Measurements from ENCODE around the gene BIRC2. TPM values are rescaled to one million over a fixed set of nuclear protein-coding genes. Genes with fewer than 3 reads are reported as not detected.

BIRC2 gene
- total and polyA plus RNA-seq, 9 of the 15 experiments (the other 6 are each of a cell fraction or from before 2014, with no cell fraction given): 14.3 to 45.9 (median 20.7) TPM

DNA sequence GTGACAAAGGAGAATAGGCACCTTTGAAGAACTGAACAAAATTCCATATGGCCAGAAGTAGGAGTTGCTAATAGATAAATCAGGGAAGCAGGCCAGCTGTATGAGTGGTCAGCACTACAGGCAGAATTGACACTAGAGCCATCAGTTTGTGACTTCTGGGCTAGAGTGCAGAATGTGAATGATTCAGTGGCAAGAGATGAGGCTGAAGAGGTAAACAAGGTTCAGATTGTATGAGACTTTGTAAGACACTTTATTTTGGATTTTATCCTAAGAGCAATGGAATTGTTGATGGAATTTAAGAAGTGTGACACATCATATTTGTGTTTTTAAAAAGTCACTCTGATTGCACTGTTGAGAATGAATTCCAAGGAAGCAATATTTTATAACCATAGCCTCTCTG lies 16.8 kb upstream of the BIRC2 start:
- no peaks in the 10 kb centered on the region for H3K9me1 ChIP-seq (ENCODE audit: control insufficient read depth, insufficient read depth, low read length)
- H4K20me1 ChIP-seq (replicated peaks; ENCODE audit: control insufficient read depth, insufficient read depth, low read length): no peaks in the 10 kb centered on the region
- intact Hi-C loops (cut with micrococcal nuclease) (no loop called here), in situ Hi-C loops (cut with MboI) (no loop called here)
- ChIA-PET CTCF (ENCODE audit: low intra/inter-chr PET ratio) (no interaction called here), POLR2A (no interaction called here)
- no peaks in the 10 kb centered on the region for H3K27me3 ChIP-seq (ENCODE audit: control insufficient read depth in 2 of 2, insufficient read depth in 2 of 2, low read length in 2 of 2)
- no peak overlapping the region for H3K27ac ChIP-seq (ENCODE audit: extremely low read depth, low read depth, low read length)
- TF ChIP-seq HDAC8 (tag; IDR thresholded peaks at IDR 0.05): no peak
- no peak for TF ChIP-seq GATAD2A (IDR thresholded peaks at IDR 0.05)
- TF ChIP-seq RHOXF2B (CRISPR knock-in tag; conservative IDR thresholded peaks at IDR 0.05): no peak
- no peak for TF ChIP-seq FOXA1 (IDR thresholded peaks at IDR 0.05; ENCODE audit: borderline replicate concordance)
- no peak for TF ChIP-seq IRF2 (CRISPR knock-in tag; IDR thresholded peaks at IDR 0.05)
- TF ChIP-seq, protein P1, sequence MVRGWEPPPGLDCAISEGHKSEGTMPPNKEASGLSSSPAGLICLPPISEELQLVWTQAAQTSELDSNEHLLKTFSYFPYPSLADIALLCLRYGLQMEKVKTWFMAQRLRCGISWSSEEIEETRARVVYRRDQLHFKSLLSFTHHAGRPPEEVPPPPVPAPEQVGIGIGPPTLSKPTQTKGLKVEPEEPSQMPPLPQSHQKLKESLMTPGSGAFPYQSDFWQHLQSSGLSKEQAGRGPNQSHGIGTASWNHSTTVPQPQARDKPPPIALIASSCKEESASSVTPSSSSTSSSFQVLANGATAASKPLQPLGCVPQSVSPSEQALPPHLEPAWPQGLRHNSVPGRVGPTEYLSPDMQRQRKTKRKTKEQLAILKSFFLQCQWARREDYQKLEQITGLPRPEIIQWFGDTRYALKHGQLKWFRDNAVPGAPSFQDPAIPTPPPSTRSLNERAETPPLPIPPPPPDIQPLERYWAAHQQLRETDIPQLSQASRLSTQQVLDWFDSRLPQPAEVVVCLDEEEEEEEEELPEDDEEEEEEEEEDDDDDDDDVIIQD (CRISPR knock-in tag; IDR thresholded peaks at IDR 0.05): no peak
- TF ChIP-seq, protein P2, sequence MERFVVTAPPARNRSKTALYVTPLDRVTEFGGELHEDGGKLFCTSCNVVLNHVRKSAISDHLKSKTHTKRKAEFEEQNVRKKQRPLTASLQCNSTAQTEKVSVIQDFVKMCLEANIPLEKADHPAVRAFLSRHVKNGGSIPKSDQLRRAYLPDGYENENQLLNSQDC (CRISPR knock-in tag; IDR thresholded peaks at IDR 0.05): no peak
- no peak for TF ChIP-seq JUN (IDR thresholded peaks at IDR 0.05; ENCODE audit: borderline replicate concordance, low read depth, low read length)
- TF ChIP-seq JUN (CRISPR knock-in tag; IDR thresholded peaks at IDR 0.05; ENCODE audit: borderline replicate concordance): no peak
- H3K4me1 ChIP-seq (replicated peaks in 1 of 2; ENCODE audit: control insufficient read depth in 2 of 2, insufficient read depth in 2 of 2, low read length in 2 of 2): no peaks in the 10 kb centered on the region
- ATAC-seq: no peak
- no peaks in the 10 kb centered on the region for H3K9me3 ChIP-seq (replicated peaks; ENCODE audit: control insufficient read depth, insufficient read depth, low read depth, low read length)
- H3K4me2 ChIP-seq (ENCODE audit: insufficient read depth, low read length): no peak overlapping the region
- FAIRE-seq: no peak
- no peaks in the 10 kb centered on the region for H3K79me2 ChIP-seq (ENCODE audit: control insufficient read depth, insufficient read depth, low read length)
- BruUV-seq (replicated peaks): no TSS peak
- H3K4me3 ChIP-seq: no peak overlapping the region
- DNase-seq (ENCODE audit: extremely low read depth in 1 of 4, low spot score in 3 of 4): no peak
- H2AFZ ChIP-seq (ENCODE audit: low read depth, low read length): no peak overlapping the region
- no peak overlapping the region for H3K9ac ChIP-seq (ENCODE audit: insufficient read depth in 1 of 2, low read depth in 2 of 2, low read length in 2 of 2)
- H3K36me3 ChIP-seq (ENCODE audit: control insufficient read depth, insufficient read depth, low read length): no peaks in the 10 kb centered on the region

All from K562 (cell line).